Cerebellar cortex (tissue), 1 donor: Measurements from ENCODE around the gene ABI1.
"Not testable (repeated sequence)": the region's sequence is repeated elsewhere in the genome, so short reads cannot be mapped to it uniquely, and the experiment has no call there.

Experiments used
- DNase-seq: peaks from one replicate; pipeline ENCODE4 v3.0.0-alpha.2; 2015; ENCODE audit warnings: low spot score

The ABI1 gene

DNA sequence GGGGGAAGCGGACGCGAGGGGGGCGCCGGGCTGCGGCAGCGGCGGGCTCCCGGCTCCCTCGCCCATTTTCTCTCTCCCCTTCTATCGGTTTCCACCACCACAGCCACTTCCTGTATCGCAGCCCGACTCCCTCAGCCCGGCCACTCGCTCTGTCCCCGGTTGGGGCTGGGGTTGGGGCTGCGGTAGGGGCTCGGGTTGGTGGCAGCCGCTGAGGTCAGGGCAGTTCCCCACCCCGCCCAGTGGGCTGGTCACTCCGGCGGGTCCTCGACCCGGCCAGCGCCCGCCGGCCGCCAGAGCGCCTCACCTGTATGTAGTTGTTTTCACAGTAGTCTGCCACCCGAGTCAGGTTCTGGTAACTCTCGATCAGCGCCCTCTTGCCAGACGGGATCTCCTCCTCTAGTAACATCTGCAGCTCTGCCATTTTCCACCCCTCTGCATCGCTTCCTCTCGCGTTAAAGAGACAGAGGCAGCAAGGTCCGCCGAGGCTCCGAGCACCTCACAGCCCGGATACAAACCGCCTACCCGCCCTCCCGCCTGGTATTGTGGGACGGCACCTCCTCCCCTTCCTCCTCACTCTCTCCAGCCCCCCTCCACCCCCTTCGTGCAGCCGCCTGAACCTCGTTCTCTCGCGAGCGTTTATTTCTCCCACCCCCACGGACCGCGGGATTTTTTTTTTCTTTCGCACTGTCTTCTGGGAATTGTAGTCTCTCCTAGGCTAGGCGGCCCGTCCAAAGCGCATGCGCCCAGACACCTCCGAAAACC lies at the start of gene ABI1:
ABI1 (minus strand) TSS at position 516 of the 762 bp plus-strand sequence; CDS start at position 421, 95 bp downstream.
- peak; percentile 99 for DNase-seq

DNA sequence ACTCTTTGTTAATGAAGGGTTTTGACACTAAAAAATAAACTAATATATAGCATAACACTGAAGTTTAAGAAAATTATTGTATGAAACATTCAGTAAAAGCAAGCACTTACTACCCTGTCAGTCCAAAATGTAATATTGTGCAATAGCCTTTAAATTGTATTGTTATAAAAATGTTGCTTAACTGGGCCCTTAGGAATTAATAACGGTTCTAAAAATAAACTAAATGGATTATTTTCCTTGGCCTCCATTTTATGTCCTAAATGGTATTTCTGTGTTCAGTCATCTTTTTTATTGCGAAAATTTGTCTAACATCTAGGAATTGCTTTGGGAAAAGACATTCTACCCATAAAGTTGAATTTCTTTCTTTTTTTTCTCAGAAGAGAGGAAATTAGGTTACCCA lies 49.0 kb upstream of the ABI1 start:
- DNase-seq = no peak

GRCh38 chr10:26905253-26905781 lies 44.6 kb upstream of the ABI1 start:
- not testable (repeated sequence) for DNase-seq

DNA sequence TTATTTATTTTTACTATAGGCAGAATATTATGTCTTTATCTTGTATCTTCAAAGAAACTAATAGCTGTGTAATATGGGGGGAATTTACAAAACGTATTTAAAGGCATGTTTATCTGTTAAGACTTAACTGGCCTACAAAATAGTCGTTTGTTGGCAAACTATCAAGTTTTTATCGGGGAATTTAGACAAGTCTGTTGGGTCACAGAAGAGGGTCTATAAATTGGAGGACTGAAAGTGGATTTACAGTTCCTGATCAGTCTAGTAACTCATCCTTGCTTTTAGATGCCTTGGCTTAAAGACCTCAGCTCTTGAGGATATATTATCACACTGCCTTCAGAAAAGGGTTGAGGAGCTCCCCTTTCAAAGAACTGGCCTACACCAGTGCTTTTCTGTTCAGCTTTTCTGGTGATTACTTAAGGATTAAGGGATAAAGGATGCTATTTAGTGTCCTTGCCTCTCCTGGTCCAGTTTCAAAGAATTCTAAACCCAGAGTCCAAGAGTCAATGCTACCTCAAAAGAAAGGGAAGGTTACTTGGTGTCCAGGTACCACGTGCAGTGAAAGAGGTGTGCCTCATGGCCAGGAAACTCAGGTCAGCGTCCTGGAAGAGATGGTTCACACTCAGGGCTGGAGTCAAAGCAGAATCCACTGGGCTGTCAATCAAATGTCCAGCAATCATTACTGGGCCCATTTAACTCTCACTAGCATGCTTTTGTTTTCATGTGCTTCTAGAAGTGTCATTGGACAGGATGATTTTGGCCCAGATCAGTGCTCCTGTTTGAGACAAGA lies 42.9 kb upstream of the ABI1 start:
- no peak for DNase-seq

- DNase-seq = not testable (repeated sequence)
Observed at GRCh38 chr10:26892306-26892923, 31.7 kb upstream of the ABI1 start.

- peak; percentile 63 for DNase-seq
Observed at GRCh38 chr10:26890956-26891355, 30.2 kb upstream of the ABI1 start.

- DNase-seq = no peak
Observed at GRCh38 chr10:26887611-26888215, 27.0 kb upstream of the ABI1 start.

DNA sequence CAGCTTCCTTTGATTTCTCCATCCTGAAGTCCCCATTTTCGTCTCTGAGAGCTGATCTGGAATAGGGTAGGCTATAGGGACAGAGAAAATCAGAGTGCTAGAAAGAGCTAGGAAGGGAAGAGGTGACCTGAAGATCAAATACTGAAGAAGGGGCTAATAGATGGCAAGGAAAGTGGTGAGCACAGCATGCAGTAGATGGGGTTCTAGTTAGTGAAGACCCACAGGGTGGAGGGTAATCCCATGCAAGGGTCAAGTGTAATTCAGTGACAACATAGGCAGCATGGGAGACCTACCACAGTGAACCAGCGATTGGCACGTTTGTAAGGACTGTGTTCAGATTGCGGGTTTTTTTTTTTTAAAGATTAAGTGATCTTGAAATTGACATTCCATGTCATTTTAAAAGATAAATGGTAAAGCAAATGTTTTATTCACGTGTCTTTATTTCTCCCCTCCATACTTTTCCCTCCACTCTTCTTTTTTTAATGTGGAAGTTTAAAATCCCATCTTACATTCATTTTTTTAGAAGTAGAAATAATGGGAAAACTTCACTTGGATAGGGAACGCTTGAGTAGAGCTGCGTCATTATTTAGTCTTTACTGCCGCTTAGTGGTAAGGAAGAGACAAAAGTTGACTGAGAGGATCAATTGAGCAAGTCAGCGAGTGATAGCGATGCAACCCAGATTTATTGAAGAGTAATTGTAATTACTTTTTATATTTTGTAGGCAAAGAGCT lies 21.0 kb upstream of the ABI1 start:
- DNase-seq = peak; percentile 76

DNA sequence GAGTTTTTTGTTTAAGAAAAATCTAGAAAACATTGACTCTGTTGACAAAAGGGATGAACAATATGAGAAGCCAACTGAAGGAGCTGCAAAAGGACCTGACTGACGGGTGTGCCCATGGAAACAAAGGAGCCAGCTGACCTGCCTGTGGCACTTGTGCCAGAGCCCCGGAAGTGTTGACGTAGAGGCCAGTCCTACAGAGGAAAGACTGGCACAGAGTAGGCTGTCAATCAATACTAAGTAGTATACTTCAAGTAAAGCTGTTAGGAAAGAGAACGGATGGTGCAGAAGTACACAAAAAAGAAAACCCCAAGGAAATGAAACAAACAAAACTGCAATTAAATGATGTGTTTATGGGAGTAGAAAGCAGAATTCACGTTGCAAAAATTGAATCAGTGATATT lies 19.0 kb upstream of the ABI1 start:
- no peak for DNase-seq

DNA sequence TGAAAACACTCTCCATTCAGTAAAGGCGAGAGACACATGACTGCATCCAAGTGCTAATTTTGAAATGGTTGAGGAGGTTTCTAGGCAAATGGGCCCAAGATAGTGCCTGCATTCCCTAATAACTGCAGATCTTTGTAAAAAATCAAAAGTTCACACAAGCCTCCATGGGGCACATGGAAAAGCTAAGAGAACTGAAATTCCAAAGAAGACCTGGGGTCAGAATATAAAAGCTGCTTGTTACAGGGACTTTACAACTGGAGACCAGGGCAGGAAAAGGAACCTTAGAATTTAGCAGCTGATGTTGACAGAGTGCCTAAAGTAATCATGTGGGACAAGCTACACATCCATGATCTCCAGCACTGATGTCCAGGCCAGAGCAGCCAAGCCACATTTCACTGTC lies 10.0 kb upstream of the ABI1 start:
- no peak for DNase-seq

DNA sequence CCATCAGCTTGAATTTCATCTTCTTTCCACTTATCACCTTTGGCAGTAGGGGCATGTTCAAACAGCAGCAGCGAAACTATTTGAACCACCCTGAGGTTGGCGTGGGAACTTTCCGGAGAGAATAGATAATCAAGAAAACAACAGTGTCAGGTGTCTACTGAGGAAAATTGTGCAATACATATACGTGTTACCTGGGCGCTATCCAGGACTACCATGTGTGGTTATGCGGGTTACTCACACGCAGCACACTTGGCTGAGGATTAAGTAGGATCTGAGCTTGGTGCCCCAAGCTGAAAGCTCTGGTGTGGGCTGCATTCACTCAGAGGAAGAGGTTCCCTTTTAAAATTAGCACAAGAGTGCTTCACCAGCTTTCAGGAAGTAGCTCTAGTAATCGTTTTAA lies 8.8 kb upstream of the ABI1 start:
- DNase-seq = no peak

- no peak for DNase-seq
Observed at GRCh38 chr10:26863351-26864076, 2.8 kb upstream of the ABI1 start.

GRCh38 chr10:26861205-26861998 lies 644 bp upstream of the ABI1 start:
- no peak for DNase-seq

- peak; percentile 35 for DNase-seq
Observed at GRCh38 chr10:26860102-26860442, 686 bp downstream of the ABI1 start.

GRCh38 chr10:26859241-26860101 lies 1.3 kb downstream of the ABI1 start:
- DNase-seq = peak; percentile 35

DNA sequence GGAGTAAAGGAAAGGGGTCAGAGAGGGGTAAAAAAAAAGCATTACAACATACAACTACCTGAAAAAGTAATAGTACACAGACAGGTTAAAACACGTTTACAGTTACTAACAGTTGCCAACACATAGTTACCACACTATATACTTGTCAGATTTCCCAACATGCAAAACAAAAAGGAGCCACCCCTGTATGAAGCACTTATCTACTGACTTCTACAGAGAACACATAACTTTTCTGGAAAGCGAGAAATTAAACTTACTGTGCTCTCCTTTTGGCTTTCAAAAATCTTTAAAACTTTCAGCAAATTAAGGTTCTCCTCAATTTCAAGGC lies 2.1 kb downstream of the ABI1 start:
- DNase-seq = no peak

DNA sequence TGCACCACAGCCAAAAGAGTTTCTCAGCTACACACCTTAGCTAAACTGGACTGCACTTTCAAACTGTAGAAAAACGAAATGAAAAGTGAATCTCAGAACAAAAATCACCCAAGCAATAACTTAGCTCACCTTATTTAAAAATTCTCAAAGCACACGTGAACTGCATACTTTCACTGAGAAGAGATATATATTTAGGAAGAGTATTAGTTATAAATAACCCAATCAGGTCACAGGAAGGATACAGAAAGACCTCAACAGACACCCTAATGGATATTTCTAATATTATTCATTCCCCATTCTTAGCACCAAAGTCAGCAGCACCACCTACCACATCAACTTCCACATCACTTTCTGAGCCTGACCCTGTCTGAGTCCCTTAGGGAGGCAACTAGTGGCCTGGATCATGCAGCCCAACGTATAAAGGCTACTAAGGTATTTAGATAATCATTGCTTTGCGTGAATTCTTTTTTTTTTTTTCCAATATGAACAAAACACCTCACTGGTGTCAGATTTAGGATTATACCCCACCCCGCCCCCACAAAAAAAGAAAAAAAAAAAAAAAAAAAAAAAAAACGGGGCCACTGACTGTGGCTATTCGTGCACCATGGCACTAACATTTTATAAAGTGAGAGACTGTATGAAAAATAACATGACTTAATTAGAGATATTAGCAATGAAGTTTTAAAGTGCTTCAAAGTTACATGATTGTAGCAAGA lies 2.6 kb downstream of the ABI1 start:
- no peak for DNase-seq

GRCh38 chr10:26857553-26857952 lies 3.2 kb downstream of the ABI1 start:
- not testable (repeated sequence) for DNase-seq

DNA sequence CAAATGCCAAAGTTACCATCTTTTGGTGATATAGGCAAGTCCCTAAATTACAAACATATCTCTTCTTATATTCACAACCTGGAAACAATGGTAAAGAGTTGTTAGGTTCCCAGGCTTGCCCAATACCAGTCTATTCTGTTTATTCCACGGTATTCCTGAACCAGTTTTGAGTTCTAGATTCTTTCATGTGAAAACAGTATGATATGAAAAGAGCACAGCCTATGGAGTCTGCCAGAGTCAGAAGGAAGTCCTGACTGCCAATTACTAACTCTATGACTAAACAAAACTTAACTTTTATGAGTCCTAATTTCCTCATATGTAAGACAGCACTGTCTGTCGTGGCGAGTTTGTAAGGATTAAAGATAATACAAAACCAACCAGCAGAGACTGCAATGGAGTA lies 5.6 kb downstream of the ABI1 start:
- no peak for DNase-seq
